Type B pancreatic cell (in vitro differentiated cells): ENCODE measurements around the gene TTLL11. TPM values are rescaled to one million over a fixed set of nuclear protein-coding genes. Genes with fewer than 3 reads are reported as not detected.

Experiments used
- DNase-seq: peaks from one replicate; pipeline ENCODE4 v3.0.0; 2021; ENCODE audit warnings: mixed read lengths; ENCODE audit not compliant: unreplicated experiment; ENCODE audit errors: extremely low spot score
- H3K27ac Mint-ChIP-seq: 2 replicates; pipeline ENCODE4 v1.8.0; 2021; ENCODE audit warnings: mild to moderate bottlenecking, mixed read lengths
- H3K27me3 Mint-ChIP-seq: 2 replicates; pipeline ENCODE4 v1.8.0; 2021; ENCODE audit warnings: mixed read lengths
- H3K36me3 Mint-ChIP-seq: 2 replicates; pipeline ENCODE4 v1.8.0; 2021; ENCODE audit warnings: mixed read lengths
- H3K4me1 Mint-ChIP-seq: one replicate; pipeline ENCODE4 v1.8.0; 2021; ENCODE audit warnings: mixed read lengths; ENCODE audit not compliant: unreplicated experiment
- H3K4me3 Mint-ChIP-seq: 2 replicates; pipeline ENCODE4 v1.8.0; 2021; ENCODE audit warnings: mild to moderate bottlenecking, mixed read lengths
- H3K9me3 Mint-ChIP-seq: 2 replicates; pipeline ENCODE4 v1.8.0; 2021; ENCODE audit warnings: mixed read lengths
- total RNA-seq: library from RNA; stranded (reverse); gene quantifications from 2 replicates; pipeline ENCODE4 v1.2.1, GENCODE V29; 2021; ENCODE audit warnings: low replicate concordance
- TF ChIP-seq, protein P1 (sequence below): fragments of 200-600 bp; sonication (generic); conservative IDR thresholded peaks from 2 replicates; pipeline ENCODE4 v1.5.0; 2021; ENCODE audit warnings: antibody characterized with exemption, mild to moderate bottlenecking

Gene TTLL11
- total RNA-seq, 1 donor from 2014 or later = 8.6 TPM

DNA sequence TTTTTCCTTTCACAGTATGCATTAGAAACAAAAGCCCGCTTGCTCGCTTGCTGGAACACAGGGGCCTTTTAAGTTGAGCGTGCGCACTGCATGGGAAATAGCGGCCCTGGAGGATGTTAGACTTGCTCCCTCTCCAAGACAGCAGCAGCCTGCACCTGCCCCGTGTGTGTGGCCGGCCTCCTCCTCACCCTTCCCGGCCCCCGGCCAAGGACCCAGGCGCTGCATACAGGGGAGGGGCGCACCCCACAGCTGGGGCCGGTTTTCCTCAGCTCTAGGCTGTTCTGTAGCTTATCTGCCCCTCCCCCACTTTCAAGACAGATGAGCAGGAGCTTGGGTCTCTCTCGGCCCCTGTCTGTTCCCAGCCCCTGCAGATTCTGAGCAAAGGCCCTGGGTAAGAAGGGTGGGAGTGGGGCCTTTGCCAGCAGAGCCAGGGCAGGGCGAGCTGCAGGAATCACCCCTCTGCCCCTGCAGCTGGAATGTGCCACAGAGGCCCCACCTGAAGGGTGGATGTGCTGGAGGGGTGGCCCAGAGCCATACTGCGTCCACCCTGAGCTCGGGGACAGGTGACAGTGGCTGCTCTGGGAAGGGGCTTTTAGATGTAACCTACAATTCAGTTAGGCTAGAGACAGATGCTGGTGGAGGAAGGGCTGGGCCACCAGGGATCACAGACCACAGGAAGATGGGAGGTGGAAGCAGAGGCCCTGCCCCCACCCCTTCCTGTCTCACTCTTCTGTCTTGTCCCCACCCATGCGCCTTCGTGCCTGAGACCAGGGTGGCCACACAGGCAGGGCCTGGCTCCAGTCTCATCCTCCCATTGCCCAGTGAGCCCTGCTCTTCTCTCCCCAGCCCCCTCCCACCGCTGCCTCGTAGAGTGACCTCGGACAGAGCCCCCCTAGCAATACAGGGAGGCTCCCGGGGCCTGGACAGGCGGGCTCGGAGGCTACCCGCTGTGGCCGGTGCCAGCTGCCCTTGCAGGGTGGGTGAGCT is 309.3 kb downstream of the TTLL11 start:
- peaks cover 20% of the 10 kb centered on the region for H3K4me1 Mint-ChIP-seq
- H3K36me3 Mint-ChIP-seq = peaks cover 9% of the 10 kb centered on the region
- no peaks in the 10 kb centered on the region for H3K9me3 Mint-ChIP-seq
- TF ChIP-seq, protein P1, sequence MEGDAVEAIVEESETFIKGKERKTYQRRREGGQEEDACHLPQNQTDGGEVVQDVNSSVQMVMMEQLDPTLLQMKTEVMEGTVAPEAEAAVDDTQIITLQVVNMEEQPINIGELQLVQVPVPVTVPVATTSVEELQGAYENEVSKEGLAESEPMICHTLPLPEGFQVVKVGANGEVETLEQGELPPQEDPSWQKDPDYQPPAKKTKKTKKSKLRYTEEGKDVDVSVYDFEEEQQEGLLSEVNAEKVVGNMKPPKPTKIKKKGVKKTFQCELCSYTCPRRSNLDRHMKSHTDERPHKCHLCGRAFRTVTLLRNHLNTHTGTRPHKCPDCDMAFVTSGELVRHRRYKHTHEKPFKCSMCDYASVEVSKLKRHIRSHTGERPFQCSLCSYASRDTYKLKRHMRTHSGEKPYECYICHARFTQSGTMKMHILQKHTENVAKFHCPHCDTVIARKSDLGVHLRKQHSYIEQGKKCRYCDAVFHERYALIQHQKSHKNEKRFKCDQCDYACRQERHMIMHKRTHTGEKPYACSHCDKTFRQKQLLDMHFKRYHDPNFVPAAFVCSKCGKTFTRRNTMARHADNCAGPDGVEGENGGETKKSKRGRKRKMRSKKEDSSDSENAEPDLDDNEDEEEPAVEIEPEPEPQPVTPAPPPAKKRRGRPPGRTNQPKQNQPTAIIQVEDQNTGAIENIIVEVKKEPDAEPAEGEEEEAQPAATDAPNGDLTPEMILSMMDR = no peak
- H3K27me3 Mint-ChIP-seq = no peaks in the 10 kb centered on the region
- no peak overlapping the region for H3K27ac Mint-ChIP-seq
- DNase-seq = peak; percentile 64
- no peak overlapping the region for H3K4me3 Mint-ChIP-seq

DNA sequence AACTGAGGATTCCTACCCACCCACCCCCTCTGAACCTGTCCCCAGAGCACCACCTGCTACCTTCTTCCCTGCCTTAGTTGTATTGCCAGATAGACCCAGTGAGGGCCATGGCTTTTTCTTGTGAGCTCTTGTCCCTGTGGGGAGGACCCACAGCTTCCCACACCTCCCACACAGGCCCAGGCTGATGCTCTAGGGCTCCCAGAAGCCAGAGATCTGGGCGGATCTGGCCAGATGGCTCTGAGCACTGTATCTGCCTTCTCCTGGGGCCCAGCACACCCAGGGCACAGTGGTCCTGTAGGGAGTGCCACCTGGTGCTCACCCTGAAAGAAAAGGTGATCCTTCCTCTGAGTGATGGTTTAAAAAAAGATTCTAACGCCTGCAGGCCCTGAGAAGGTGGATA is 310.0 kb downstream of the TTLL11 start:
- Mint-ChIP-seq H3K4me3 (no peak overlapping the region), H3K9me3 (no peaks in the 10 kb centered on the region), H3K27ac (no peak overlapping the region), H3K27me3 (no peaks in the 10 kb centered on the region), H3K36me3 (peaks cover 15% of the 10 kb centered on the region), H3K4me1 (peaks cover 20% of the 10 kb centered on the region)
- TF ChIP-seq, protein P1 = no peak
- DNase-seq = no peak

DNA sequence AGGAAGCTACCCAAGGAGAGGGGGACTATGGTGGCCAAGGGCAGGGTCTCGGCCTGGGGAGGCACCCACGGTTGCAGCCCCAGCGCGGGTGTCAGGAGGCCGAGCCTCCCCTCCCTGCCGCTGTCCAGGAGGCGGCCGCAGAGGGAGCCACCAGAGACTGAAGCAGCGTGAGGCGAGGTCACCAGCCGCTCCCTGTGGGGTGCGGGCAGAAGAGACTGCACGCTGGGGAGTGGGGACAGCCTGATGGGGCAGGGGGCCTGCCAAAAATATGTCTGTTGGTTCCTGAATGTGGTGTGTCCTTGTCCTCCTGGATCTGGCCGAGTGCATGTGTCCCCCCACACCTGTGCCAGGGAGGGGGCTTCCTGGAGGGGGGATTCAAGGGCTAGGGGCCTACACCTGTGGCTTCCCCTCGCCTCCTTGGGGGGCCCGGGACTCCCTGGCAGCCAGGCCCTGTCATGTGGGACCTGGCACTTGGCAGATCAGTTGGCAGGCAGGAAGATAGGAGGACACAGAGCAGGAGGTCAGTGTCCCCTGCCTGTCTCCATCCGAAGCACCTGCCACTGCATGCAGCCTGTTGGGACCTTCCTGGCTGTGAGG is 310.5 kb downstream of the TTLL11 start:
- no peak for DNase-seq
- no peak overlapping the region for H3K4me3 Mint-ChIP-seq
- H3K4me1 Mint-ChIP-seq = peaks cover 20% of the 10 kb centered on the region

DNA sequence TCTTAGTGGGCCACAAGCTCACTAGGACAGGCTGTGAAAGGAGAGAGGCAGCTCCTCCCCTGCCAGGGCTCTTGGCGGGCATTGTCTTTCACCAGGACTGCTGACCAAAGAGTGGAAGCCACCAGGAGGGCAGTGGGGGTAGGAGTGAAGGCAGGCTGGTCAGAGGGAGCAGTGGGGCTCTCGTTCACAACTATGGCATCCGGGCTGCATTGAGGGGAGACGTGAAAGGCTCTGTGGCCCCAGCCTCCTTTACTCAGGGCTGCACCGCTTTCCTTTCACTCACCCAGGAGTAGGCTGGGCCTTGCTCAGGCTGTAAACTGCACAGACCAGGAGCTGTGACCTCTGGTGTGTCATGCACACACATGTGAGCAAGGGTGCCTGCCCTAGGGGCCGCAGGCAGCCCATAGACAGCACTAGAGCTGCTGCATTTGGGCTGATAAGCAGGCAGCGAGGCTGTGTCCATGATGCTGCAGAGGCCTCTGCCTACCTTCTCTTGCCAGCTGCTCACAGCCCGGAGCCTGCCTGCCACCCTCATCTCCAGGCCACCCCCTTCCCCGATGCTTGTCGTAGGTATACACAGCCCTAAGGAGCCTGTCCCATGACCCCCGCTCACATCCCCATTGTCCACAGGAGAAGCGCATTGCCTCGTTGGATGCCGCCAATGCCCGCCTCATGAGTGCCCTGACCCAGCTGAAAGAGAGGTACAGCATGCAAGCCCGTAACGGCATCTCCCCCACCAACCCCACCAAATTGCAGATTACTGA is 311.2 kb downstream of the TTLL11 start:
- Mint-ChIP-seq H3K27me3 (no peaks in the 10 kb centered on the region), H3K27ac (no peak overlapping the region), H3K4me3 (peak overlapping the region; percentile 54), H3K9me3 (no peaks in the 10 kb centered on the region), H3K36me3 (peaks cover 27% of the 10 kb centered on the region), H3K4me1 (peaks cover 20% of the 10 kb centered on the region)
- DNase-seq = no peak
- TF ChIP-seq, protein P1 = no peak

More for the DNA sequence above, 310.5 kb downstream of the TTLL11 start:
- H3K27me3 Mint-ChIP-seq = no peaks in the 10 kb centered on the region
- H3K9me3 Mint-ChIP-seq = no peaks in the 10 kb centered on the region
- peaks cover 20% of the 10 kb centered on the region for H3K36me3 Mint-ChIP-seq
- TF ChIP-seq, protein P1 = no peak
- no peak overlapping the region for H3K27ac Mint-ChIP-seq

DNA sequence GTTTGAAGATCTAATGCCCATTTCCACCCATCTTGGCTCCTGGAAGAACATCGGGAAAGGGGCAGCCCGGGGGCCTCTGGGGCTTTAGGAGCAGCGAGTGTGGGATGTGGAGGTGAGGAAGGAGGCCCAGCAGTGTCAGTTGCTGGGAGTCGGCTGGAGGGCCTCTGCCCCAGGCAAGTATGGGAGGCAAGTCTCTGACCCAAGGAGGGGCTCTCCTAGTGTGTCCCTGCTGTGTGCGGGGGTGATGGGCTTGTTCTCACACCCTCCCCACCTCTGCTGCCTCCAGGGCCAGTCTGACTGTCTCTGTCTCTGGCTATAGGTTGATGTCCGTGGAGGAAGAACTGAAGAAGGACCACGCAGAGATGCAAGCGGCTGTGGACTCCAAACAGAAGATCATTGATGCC is 312.0 kb downstream of the TTLL11 start:
- no peak for DNase-seq
- Mint-ChIP-seq H3K27me3 (no peaks in the 10 kb centered on the region), H3K4me1 (peaks cover 20% of the 10 kb centered on the region), H3K9me3 (no peaks in the 10 kb centered on the region), H3K4me3 (no peak overlapping the region), H3K27ac (peak overlapping the region; percentile 55), H3K36me3 (peaks cover 35% of the 10 kb centered on the region)
- TF ChIP-seq, protein P1 = no peak
